GM15510 (cell line): Measurements from ENCODE around the gene PRUNE2.

Experiments
- POLR2A ChIP-seq: IDR thresholded peaks from 3 replicates; pipeline ENCODE4 v1.6.1; 2011; ENCODE audit warnings: borderline replicate concordance; ENCODE audit not compliant: insufficient read length; ENCODE audit errors: extremely low read depth

Gene PRUNE2

DNA sequence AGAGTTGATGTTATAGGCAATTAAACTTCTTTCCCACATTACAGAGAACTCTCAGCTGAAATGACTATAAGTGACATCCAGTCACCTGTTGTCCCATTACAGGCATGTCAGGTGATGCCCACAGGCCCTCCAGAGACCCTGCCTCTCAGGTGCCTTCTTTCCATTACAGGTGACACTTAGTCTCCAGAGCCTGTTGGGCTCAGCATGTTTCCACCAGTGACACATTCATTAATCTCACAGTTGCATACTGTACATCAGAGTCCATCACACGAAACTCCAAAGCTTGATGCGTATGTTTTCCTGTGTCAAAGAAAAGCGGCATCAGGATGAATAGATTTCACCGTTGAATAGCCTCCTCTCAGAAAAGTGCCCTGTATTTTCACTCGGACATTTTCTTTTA lies 14.6 kb downstream of the PRUNE2 start:
- no peak for TF ChIP-seq POLR2A

DNA sequence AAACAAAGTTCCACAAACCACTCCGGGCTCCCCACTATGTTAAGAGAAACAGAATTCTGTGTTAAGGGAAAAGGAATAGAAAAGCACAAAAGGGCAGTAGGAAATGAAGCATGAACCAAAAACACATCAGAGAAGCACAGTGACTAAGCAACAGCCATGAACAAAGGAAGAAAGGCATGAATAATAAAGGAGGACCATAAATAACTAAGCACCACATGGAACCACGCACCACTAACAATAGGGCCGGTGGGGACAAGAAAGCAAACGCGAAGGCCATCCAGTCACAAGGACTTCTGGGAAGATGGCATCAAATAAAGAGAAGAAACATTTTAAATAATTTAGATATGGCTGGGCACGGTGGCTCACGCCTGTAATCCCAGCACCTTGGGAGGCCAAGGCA lies 18.0 kb downstream of the PRUNE2 start:
- TF ChIP-seq POLR2A, result no peak

DNA sequence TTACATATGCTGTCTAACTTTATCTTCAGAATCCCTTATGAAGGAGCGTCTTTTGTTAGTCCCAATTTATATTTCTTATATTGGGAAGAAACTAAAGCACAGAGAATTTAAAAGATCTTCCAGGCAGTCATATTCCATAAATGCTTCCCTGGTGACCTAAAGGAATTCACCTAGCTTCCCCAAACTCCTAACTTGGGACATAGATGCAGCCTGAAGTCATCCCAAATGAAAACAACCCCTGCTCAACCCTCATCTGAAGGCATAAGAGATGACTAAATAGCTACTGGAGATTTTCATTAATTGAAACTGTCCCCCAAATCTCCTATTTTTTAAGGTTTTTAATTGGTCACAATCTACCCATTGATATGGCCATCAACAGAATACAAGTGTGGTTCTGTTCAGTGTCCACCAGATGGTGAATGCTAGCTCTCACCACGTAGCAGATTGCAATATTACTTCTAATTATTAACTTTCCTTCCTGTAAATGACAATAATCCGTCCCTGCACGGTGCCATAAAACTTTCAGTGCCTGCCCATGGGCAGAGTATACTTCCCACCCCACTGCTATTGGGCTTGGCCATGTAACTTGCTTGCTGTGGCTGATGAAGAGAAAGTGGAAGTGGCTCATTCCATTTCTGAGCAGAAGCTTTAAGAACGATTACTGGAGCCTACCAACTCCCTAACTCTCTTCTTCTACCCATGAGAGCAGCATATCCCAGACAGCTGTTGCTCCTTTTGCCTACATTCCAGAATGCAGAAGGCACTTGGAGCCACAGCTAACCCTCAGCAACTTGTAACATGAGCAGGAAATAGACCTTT lies 18.7 kb downstream of the PRUNE2 start:
- TF ChIP-seq POLR2A, result no peak

DNA sequence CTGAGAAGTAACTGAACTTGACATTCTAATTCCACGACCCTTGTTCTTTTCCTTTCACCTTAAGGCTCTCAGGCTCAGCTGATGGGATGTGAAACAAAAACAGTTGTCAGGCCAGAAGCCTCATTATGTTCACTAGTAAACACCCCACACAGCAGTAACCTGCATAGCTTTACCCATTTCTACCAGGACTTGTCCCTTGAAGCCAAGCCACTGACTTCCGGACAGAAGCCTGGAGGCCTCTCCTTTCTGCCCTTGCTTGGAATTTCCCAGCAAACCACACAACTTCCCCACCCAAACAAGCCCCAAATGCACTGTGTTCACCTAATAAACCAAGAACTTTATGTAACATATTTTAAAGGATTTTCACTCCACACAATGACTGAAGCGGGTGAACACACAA lies 19.6 kb downstream of the PRUNE2 start:
- TF ChIP-seq POLR2A, result no peak

DNA sequence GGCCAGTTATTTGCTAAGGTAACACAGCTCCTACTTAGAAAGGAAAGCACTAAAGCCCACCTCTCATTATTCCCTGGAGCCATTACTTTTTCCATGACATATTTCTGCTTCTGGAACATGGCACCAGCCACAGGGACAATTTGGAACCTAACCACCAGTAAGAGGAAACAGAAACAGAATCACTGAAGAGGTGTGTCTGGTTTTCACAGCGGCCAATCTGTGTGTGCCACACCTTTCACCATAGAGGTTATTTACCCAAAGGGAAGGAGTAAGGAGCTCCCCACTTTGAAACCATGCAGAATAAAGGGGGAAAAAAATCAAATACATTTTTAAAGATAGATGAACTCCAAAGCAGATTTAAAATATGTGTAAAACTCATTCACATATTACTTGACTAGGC lies 21.1 kb downstream of the PRUNE2 start:
- no peak for TF ChIP-seq POLR2A

DNA sequence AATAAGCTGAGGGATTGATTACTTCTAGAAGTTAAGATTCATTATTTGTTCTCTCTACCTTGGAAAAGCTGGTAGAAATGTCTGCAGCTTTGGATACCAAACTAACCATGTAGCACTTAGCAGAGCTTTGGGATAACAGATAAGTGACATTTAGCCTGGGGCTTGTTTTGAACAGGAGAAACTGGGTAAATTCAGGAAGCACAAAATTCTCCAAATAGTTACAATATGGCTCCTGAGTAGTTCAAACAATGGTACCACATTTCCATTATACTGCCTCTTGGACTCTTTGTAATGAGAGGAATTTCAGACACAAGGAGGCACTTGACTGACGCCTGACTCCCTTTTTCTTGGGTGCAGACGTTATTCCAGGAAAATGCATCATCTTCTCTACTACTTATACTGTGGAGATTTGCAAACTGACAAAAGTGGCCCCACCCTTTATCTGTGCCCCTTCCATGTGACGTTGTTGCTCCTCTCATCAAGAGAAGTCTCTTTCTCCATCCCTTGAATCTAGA lies 22.5 kb downstream of the PRUNE2 start:
- TF ChIP-seq POLR2A, result no peak

DNA sequence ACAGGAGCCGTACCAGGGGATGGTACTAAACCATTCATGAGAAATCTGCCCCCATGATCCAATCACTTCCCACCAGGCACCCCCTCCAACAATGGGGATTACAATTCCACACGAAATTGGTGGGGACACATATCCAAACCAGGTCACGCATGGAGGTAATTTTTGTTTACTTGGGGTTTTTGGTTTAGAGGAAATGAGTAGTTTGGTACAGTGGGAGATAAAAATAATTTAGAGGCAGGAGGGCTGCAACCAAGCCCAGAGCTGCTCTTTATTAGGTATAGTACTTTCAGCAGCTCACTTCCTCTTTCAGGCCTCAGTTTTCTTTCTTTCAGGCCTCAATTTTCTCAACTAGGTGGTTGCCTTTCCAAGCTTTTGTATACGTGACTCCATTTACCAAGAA lies 23.2 kb downstream of the PRUNE2 start:
- TF ChIP-seq POLR2A, result no peak

DNA sequence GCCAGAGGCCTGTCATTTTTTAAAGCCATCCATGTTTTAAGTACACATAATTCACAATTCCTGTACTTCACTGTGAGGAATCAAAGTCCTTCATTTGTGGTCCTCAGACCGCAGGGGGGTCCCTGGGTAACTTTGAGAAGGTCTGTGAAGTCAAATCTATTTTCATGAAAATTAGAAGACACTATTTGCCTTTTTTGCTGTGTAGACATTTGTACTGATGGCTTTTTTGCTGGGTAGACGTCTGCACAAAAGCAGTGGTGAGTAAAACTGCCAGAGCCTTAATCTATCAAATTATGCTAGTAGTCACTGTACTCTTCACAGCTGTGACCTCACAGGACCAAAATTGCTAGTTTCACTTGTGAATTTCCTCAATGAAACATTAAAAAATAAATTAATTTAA lies 25.7 kb downstream of the PRUNE2 start:
- TF ChIP-seq POLR2A, result no peak

DNA sequence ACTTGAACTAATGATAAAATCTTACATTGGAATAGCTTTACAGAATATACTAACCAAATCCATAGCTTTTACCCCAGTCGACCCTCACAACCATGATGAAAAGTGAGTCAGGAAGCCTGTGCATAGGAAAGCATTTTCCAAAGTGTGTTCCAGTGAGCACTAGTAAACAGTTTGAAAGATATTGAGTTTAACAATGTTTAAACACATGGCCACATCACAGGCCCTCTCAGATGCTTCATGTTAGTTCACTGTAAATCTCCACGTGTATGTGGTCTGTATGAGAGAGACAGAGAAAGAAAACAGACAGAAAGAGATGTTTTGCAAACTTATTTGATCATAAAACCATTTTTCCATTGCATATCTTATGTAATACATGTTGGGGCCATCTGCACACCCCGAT lies 27.0 kb downstream of the PRUNE2 start:
- no peak for TF ChIP-seq POLR2A

DNA sequence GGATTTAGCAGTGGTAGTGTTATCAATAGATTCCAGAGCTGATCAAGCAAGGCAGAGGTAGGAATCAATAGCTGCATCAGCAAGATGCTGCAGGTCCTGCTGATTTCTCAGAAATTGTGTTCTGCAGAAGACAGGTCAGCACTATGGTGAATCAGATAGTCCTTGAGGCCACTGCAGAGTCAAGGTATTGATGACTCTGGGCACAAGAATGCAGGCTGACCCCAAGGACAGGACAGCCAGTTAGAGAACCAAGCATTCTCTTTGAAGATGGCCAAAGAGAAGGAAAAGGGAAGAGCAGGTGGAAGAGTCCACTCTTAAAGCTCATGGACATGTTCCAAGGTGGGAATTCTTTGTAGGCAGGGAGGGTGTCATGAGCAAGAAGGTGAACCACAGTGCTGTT lies 28.0 kb downstream of the PRUNE2 start:
- TF ChIP-seq POLR2A, result no peak

DNA sequence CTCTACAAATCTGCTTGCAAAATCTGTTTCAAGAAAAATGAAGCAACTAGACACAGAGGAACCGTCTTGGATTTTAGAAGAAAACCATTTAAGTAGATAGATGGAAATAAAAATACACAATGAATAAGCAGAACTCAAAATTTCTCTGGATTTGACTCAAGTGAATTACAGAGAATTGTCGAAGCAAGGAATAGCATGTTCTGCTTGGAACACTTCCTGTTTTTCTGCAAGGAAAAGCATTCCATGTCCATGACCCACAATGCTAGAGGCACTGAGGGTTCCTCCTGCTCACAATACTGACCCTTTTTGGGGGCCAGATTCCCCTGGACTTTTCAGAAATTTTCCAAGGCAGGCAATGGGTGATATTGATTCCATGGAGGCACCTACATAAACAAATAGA lies 29.8 kb downstream of the PRUNE2 start:
- no peak for TF ChIP-seq POLR2A

DNA sequence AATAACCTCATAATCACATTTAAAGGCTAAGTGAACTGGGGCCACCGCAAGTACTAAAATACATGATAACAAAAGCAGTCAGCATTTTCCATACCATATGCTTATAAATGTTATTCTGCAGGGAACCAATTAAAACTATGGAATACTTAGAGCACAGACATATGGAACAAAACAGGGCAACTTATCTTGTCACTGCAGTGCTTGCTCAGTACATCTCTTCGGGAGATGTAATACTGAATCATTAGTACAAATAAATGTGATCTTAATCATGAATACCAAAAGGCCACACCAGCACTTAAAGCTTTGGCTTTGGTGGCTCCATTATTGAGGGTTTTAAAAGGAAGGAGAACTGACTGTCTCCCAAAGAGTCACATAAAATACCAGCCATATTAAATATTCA lies 32.1 kb downstream of the PRUNE2 start:
- no peak for TF ChIP-seq POLR2A

DNA sequence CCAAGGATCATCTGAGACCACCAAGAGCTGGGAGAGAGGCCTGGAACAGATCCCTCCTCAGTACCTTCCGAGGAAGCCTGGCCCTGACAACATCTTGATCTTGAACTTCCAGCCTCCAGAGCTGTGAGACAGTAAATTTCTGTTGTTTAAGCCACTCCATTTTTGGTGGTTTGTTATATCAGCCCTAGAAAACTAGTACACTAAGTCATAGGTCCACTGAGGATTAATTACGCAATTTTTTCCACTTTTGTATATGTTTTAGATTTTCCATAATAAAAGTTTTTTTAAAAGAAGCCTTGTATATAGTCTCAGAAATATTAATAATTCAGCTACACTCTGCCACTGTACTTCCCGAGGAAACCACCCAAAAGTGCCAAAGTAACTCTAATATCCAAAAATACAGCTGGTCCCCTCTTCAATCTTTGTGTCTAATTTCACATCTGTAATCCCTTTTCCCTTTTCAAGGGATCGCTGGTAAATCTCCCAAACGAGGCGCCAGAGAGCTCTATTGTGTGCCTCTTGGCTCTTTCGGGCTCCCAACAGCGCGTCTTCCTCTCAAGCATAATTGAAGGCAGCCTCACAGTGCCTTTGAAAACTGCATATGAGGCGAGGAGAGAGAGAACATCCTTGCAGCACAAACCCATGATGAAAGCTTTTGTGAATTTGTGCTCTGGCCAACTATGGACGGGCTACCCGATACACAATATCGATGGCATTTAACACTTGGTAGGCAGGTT lies 32.7 kb downstream of the PRUNE2 start:
- TF ChIP-seq POLR2A, result no peak

DNA sequence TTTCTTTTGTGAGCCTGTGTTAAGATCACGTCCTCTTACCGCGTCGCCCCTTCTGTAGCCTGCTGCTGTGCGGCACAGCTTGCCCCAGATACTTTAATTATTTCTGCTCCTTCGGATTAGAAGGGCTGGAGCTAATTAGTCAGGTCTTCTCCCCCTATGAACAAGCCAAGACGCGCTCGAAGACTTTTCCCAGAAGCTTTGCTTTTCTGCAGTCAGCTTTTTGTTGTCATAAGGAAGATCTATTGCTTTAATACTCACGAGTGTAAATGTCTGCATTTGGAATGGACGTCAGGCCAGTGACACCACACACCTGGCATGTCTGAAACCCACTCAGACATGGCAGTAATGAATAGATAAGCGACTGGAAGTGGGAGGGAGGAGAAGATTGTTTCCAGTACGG lies 37.0 kb downstream of the PRUNE2 start:
- no peak for TF ChIP-seq POLR2A

DNA sequence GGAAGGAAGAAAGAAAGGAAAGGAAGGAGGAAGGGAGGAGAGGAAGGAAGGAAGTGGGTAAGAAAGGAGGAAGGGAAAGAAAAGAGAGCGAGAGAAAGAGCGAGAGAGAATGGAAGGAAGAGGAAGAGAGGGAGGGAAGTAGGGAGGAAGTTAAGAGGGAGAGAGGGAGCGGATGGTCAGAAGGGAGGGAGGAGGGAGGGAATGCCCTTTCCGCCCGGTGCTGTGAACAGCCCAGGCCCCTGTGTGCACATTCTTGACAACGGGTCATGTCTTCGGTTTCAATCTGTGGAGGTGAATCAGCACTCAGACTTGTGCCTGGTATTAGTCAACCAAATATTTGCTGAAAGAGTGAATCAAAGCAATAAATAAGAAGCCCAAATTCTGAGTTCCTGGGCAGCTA lies 39.2 kb downstream of the PRUNE2 start:
- no peak for TF ChIP-seq POLR2A

DNA sequence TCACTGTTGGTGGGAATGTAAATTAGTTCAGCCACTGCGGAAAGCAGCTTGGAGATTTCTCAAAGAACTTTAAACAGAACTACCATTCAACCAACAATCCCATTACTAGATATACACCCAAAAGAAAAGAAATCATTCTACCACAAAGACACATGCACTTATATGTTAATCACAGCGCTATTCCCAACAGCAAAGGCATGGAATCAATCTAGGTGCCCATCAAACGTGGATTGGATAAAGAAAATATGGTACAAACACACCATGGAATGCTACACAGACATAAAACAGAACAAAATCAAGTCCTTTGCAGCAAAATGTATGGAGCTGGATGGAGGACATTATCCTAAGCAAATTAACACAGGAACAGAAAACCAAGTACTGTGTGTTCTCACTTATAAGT lies 42.1 kb downstream of the PRUNE2 start:
- TF ChIP-seq POLR2A, result no peak
